COR-L47 (cell line): Measurements from ENCODE around the gene SLC38A11.
"Not testable (repeated sequence)": the region's sequence is repeated elsewhere in the genome, so short reads cannot be mapped to it uniquely, and the experiment has no call there.

ENCODE experiments used
- DNase-seq: peaks from one replicate; lab custom pipeline; 2025; lab: John Stamatoyannopoulos, UW

The SLC38A11 gene

GRCh38 chr2:164877927-164878326 lies 77.4 kb downstream of the SLC38A11 start:
- no peak for DNase-seq

GRCh38 chr2:164877169-164877568 lies 78.2 kb downstream of the SLC38A11 start:
- no peak for DNase-seq

GRCh38 chr2:164875334-164876205 lies 79.8 kb downstream of the SLC38A11 start:
- no peak for DNase-seq

GRCh38 chr2:164873210-164873908 lies 82.0 kb downstream of the SLC38A11 start:
- DNase-seq: no peak

- DNase-seq: no peak
These were observed 83.9 kb downstream of the SLC38A11 start for GRCh38 chr2:164871404-164871803.

- DNase-seq: no peak
These were observed 85.9 kb downstream of the SLC38A11 start for GRCh38 chr2:164869420-164869772.

- DNase-seq: no peak
These were observed 86.5 kb downstream of the SLC38A11 start for GRCh38 chr2:164868563-164869419.

- no peak for DNase-seq
These were observed 87.4 kb downstream of the SLC38A11 start for GRCh38 chr2:164867779-164868397.

GRCh38 chr2:164866381-164866780 lies 88.9 kb downstream of the SLC38A11 start:
- DNase-seq: not testable (repeated sequence)

- no peak for DNase-seq
These were observed 94.7 kb downstream of the SLC38A11 start for GRCh38 chr2:164860694-164861042.

- not testable (repeated sequence) for DNase-seq
These were observed 95.2 kb downstream of the SLC38A11 start for GRCh38 chr2:164859906-164860693.

- no peak for DNase-seq
These were observed 96.0 kb downstream of the SLC38A11 start for GRCh38 chr2:164859251-164859818.

- DNase-seq: no peak
These were observed 103.2 kb downstream of the SLC38A11 start for GRCh38 chr2:164852086-164852485.

GRCh38 chr2:164850235-164850634 lies 105.1 kb downstream of the SLC38A11 start:
- DNase-seq: no peak

GRCh38 chr2:164849506-164849905 lies 105.8 kb downstream of the SLC38A11 start:
- DNase-seq: no peak

- DNase-seq: no peak
These were observed 107.2 kb downstream of the SLC38A11 start for GRCh38 chr2:164847981-164848741.

- no peak for DNase-seq
These were observed 108.0 kb downstream of the SLC38A11 start for GRCh38 chr2:164847291-164847690.

- DNase-seq: no peak
These were observed 109.0 kb downstream of the SLC38A11 start for GRCh38 chr2:164846276-164846675.
